Neuron (in vitro differentiated cells): ENCODE results near the gene AIG1.

Experiments used
- H2AFZ ChIP-seq: one replicate; pipeline ENCODE4 v1.6.1; 2013; ENCODE audit warnings: low read depth, mild to moderate bottlenecking, inconsistent platforms, low read length, moderate library complexity
- H3K27me3 ChIP-seq: one replicate; pipeline ENCODE4 v1.6.1; 2013; ENCODE audit warnings: low read length; ENCODE audit not compliant: insufficient read depth
- H3K36me3 ChIP-seq: one replicate; pipeline ENCODE4 v1.6.1; 2013; ENCODE audit warnings: low read length; ENCODE audit not compliant: insufficient read depth
- H3K4me1 ChIP-seq: one replicate; pipeline ENCODE4 v1.6.1; 2013; ENCODE audit warnings: low read length; ENCODE audit not compliant: insufficient read depth
- H3K4me3 ChIP-seq: 2 replicates; pipeline ENCODE4 v1.5.1; 2013; ENCODE audit warnings: mild to moderate bottlenecking, low read length, moderate library complexity
- H3K9me3 ChIP-seq: one replicate; pipeline ENCODE4 v1.6.1; 2013; ENCODE audit warnings: low read length

Gene AIG1

DNA sequence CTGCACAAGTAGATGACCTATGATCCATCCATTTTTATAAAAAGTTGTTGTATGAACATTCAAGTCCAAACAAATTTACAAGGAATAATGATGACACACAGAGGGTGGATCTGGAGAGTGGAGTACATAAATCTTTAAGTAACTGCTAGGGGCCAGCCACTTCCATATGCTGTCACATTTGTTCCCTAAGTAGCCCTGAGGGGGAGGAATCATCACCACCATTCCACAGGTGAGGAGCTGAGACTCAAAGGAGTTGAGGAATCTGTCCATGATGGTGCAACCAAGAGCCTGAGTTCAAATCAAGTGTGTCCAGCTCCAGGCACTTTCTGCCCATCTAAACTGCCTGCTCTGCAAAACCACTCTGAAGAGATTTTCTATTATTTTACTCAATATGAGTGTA is 132.1 kb downstream of the AIG1 start:
- Histone ChIP-seq H3K4me1 (peaks cover 21% of the 10 kb centered on the region), H3K27me3 (no peaks in the 10 kb centered on the region)

DNA sequence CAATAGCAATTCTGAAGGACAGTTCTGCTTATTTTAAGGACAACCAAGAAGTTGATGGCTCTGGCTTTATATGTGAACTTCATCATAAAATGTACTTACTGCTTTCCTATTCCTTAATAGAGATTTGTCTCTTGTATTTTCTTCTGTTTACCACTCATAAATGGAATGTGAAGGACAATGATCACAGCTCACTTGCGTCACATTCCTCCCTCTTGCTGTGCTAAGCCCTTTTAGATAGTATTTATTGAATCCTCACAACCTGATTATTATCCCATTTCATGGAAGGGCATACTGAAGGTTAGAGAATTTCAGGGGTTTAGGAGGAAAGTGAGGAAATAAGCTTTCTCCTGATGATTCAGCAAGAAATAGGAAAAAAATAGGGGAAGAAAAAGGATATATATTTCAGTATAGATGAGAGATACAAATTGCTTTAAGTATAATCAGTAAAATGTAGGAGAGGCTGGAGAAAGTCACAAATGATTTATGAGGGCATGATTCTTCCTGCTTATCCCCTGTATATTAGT is 132.9 kb downstream of the AIG1 start:
- H3K36me3 ChIP-seq, result no peaks in the 10 kb centered on the region
- peaks cover 21% of the 10 kb centered on the region for H3K4me1 ChIP-seq
- no peak overlapping the region for H2AFZ ChIP-seq
- H3K4me3 ChIP-seq, result no peak overlapping the region
- no peaks in the 10 kb centered on the region for H3K9me3 ChIP-seq
- no peaks in the 10 kb centered on the region for H3K27me3 ChIP-seq

More for the DNA sequence above, 132.1 kb downstream of the AIG1 start:
- Histone ChIP-seq H3K4me3 (no peak overlapping the region), H3K9me3 (no peaks in the 10 kb centered on the region), H2AFZ (no peak overlapping the region), H3K36me3 (no peaks in the 10 kb centered on the region)

DNA sequence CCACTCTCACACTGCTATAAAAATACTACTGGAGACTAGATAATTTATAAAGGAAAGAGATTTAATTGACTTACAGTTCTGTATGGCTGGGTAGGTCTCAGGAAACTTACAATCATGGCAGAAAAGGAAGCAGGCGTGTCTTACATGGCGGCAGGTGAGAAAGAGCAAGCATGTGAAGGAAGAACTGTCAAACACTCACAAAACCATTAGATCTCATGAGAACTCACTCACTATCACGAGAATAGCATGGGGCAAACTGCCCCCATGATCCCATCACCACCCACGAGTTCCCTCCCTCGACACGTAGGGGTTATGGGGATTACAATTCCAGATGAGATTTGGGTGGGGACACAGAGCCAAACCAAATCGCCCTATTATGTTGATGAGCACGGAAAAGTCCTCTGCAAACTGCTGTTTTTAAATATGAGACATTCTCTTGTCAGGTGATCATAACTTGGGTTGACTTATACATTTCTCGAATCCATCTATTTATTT is 133.5 kb downstream of the AIG1 start:
- Histone ChIP-seq H3K4me3 (no peak overlapping the region), H3K36me3 (no peaks in the 10 kb centered on the region), H3K4me1 (peaks cover 21% of the 10 kb centered on the region), H3K27me3 (no peaks in the 10 kb centered on the region), H3K9me3 (no peaks in the 10 kb centered on the region), H2AFZ (no peak overlapping the region)

DNA sequence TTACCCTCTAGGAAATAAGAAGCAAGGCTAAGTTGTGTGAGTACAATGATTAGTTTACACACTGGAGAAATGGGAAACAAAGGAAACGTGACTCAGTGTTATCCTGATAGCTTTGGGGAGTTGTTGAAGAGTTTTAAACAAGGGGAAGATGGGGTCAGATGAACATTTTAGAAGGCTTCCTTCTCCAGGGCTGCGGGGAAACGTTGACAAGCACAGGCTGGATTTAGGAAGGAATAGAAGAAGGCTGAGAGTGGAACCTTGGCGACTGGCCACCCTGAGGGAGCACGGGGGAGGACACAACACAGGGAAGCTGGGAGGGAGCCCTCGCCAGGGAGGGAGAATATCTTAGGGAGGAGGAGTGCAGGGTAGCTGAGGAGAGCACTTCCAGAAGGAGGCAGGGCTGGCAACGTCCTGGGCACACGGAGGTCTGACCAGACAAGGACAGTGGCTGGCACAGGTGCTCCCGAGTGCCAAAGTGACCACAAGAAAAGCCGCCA is 134.7 kb downstream of the AIG1 start:
- H3K27me3 ChIP-seq, result no peaks in the 10 kb centered on the region
- no peak overlapping the region for H2AFZ ChIP-seq
- no peaks in the 10 kb centered on the region for H3K36me3 ChIP-seq
- no peak overlapping the region for H3K4me3 ChIP-seq
- H3K4me1 ChIP-seq, result peaks cover 21% of the 10 kb centered on the region
- H3K9me3 ChIP-seq, result no peaks in the 10 kb centered on the region

DNA sequence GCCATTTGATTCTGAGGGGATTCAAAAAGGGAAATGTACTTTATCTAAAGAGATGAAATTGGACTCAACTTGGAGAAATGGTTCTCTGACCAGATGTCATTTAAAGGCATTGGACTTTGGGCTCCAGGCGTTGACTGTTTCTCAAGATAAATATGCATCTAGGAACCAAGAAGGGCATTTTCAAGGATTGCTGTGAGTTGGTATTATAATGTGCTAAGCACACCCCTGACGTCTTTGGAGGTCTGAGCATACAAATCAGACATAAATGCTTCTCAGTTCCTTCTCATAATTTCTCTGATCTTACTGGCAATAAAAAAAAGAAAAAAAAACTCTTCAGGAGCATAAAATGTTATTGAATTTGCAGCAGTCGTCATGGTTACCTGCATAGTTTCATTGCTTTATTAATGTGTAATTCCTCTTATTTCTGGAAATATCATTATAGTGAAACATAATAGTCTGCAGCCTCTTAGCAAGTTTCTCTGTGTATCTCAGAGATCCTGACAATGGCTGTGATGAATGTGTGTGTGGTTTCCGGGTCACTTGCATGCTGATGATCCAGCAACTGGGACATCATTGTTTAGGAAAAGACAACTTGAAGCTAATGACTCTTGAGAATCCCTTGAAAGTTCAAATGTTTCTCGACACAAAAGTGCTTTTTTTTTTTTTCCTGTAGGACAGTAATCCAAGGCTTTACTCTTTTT is 136.0 kb downstream of the AIG1 start:
- Histone ChIP-seq H3K36me3 (no peaks in the 10 kb centered on the region), H3K4me1 (peaks cover 21% of the 10 kb centered on the region), H3K4me3 (no peak overlapping the region), H2AFZ (no peak overlapping the region), H3K9me3 (no peaks in the 10 kb centered on the region), H3K27me3 (no peaks in the 10 kb centered on the region)

DNA sequence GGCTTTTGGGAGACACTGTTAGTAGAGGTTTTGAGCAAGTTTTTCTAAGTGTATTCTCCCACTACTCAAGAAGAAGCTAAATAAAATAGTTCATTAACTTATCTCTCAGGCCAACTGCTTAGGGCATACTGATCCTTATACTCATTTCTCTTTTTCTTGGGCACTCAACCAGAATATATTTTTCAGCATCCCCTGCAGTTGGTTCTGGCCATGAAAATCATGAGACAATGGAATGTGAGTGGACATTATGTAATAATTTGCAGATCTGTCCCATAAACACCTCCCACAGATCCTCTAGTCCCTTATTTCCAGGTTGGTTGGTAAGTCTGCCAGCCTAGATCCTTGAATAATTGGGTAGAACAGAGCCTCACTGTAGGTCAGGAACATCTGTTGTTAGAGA is 136.7 kb downstream of the AIG1 start:
- Histone ChIP-seq H3K4me3 (no peak overlapping the region), H3K36me3 (no peaks in the 10 kb centered on the region), H3K27me3 (no peaks in the 10 kb centered on the region), H3K4me1 (peaks cover 21% of the 10 kb centered on the region), H3K9me3 (no peaks in the 10 kb centered on the region), H2AFZ (no peak overlapping the region)

DNA sequence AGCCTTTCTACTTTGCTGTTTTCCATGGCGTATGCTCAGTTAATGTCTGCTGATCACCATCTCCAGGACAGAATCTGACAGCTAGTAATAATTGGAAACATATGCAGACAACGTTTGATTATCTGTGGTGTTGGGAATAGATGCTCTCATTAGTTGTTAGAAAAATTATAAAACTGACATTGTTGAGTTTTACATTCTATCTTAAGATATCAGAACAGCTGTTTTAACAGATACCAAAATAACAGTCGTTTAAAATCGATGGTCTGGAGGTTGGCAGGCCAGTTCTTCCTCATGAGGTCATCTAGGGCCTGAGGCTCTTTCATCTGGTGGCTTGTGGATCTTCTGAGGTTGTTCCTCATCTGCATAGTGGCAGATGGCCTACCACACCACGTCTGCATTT is 137.6 kb downstream of the AIG1 start:
- H3K4me1 ChIP-seq, result peaks cover 21% of the 10 kb centered on the region
- H3K27me3 ChIP-seq, result no peaks in the 10 kb centered on the region
- no peaks in the 10 kb centered on the region for H3K9me3 ChIP-seq
- H3K36me3 ChIP-seq, result no peaks in the 10 kb centered on the region
- no peak overlapping the region for H2AFZ ChIP-seq
- no peak overlapping the region for H3K4me3 ChIP-seq

DNA sequence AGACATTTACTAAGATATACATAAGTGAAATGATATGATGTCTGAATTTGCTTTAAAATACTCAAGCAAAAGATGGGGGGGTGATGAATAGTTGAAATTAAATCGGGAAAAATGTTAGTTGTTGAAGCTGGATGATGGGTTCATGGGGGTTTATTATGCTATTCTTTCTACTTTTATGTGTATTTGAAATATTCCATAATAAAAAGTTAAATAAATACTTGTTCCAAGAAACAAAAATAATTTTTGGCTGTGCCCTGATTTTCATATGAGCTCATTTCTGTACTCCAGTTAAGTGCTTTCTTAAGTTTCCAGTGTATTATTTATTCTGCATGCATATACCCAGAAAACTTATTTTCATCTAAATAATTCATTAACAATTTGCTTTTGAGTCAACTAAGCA is 138.6 kb downstream of the AIG1 start:
- no peak overlapping the region for H3K4me3 ChIP-seq
- H2AFZ ChIP-seq, result no peak overlapping the region
- no peaks in the 10 kb centered on the region for H3K9me3 ChIP-seq
- H3K36me3 ChIP-seq, result no peaks in the 10 kb centered on the region
- H3K27me3 ChIP-seq, result no peaks in the 10 kb centered on the region
- H3K4me1 ChIP-seq, result peaks cover 21% of the 10 kb centered on the region

DNA sequence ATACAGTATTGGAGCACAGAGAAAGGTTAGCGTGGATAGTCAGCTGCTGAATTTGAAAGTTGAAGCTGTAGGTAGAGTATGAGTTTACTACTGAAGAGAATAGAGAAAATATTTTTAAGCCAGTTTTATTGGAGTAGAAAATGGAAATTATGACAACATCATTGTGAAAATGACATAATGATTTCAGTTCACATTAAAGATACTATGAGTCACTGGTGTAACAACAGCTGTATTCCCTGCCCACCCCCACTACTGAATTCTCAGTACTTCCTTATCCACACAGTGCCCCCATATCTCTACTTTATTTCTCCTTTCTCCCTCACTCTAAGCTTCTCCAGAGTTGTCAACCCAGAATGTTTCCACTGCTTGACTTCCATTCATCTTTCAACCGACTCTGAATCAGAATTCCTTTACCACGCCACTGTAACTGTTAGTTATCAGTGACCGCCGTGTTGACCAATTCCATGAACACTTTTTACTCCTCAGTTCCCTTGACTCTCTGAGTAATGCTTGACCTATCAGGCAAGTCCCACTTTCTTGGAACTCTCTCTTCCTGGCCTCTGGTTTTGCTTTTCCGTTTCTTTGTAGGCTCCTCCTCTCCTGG is 139.6 kb downstream of the AIG1 start:
- H2AFZ ChIP-seq, result no peak overlapping the region
- no peaks in the 10 kb centered on the region for H3K36me3 ChIP-seq
- no peaks in the 10 kb centered on the region for H3K9me3 ChIP-seq

DNA sequence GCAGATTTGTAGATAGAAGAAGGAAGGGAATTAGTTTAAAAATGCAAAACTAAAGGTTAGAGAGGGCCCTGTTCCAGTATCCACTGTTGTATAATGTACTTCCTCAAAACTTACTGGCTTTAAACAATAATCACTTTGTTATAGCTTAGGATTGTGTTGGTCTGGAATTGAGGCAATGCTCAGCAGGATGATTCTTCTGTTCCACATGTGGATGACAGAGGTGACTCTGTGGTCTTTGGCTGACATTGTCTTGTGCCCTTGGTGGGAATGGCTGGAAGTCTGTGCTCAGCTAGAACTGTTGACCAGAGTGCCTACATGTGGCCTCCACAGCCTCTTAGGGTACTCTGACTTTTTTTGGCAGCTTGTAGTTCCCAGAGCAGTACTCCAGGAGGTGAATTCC is 143.4 kb downstream of the AIG1 start:
- Histone ChIP-seq H3K4me3 (no peak overlapping the region), H3K9me3 (peaks cover 2% of the 10 kb centered on the region), H3K4me1 (peaks cover 4% of the 10 kb centered on the region), H2AFZ (no peak overlapping the region), H3K36me3 (no peaks in the 10 kb centered on the region), H3K27me3 (no peaks in the 10 kb centered on the region)

More for the DNA sequence above, 139.6 kb downstream of the AIG1 start:
- H3K27me3 ChIP-seq, result no peaks in the 10 kb centered on the region
- peaks cover 21% of the 10 kb centered on the region for H3K4me1 ChIP-seq
- no peak overlapping the region for H3K4me3 ChIP-seq

DNA sequence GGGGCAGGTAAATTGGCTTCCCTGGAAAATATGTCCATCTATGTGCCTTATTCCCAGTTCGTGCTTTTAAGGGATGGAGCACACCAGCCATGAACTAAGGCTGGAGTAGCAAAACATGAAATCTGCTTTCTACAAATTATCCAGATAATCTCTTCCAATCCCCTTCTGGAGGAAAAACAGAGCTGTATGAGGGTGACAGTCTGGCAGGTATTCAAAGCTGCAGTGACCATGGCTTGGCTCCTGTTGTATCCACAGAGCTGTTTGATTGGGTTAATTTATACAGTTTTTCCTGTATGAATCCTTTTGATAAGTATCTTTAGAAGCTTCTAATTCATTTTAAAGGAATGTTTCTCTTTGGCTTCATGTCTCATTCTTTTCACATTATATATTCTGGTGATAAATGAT is 144.4 kb downstream of the AIG1 start:
- Histone ChIP-seq H3K27me3 (no peaks in the 10 kb centered on the region), H3K4me3 (no peak overlapping the region), H3K9me3 (peaks cover 2% of the 10 kb centered on the region), H2AFZ (no peak overlapping the region), H3K36me3 (no peaks in the 10 kb centered on the region), H3K4me1 (peaks cover 4% of the 10 kb centered on the region)

DNA sequence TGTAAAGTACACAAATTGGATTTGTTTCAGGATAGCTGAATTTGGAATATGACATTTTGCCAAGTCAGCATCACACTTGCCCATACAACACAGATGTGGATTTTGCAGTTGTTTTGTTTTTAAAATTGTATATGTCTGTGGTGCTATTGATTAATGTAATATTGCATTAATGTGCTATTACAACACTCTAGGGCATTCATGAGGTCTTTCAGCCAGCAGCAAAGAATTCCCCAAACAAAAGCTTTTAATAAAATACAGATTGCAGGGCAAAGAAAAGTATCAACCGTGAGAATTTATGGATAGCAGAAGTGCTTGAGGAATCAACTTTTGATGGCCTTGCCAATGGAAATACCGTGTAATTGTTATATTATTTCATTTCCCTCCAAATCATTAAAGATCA is 144.9 kb downstream of the AIG1 start:
- Histone ChIP-seq H3K4me1 (peaks cover 4% of the 10 kb centered on the region), H3K4me3 (no peak overlapping the region), H3K36me3 (no peaks in the 10 kb centered on the region), H3K9me3 (peaks cover 2% of the 10 kb centered on the region), H3K27me3 (no peaks in the 10 kb centered on the region), H2AFZ (no peak overlapping the region)

DNA sequence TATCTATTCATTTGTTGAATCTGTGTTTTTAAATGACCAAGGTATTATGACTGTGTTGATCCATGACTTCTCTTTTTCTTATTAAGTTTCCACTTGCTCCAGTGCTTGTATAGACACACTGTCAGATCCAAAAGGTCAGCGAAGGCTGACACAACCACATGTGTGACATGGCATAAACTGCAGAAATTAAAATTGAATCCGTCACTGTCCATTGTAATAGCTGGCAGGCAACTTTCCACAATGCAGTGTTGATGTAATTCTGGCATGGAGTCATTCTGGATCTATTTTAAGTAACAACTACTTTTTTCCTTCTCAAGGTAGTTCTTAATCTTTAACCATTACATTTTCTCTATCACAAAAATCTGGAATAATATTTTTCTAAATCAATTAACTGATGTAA is 145.3 kb downstream of the AIG1 start:
- Histone ChIP-seq H2AFZ (no peak overlapping the region), H3K4me1 (peaks cover 4% of the 10 kb centered on the region), H3K4me3 (no peak overlapping the region), H3K36me3 (no peaks in the 10 kb centered on the region), H3K27me3 (no peaks in the 10 kb centered on the region), H3K9me3 (peaks cover 2% of the 10 kb centered on the region)
